HG03575 (cell line): ENCODE measurements around the gene RFPL4AL1.

Experiments used
- ATAC-seq: cut with Tn5 transposase; IDR thresholded peaks from one replicate; pipeline ENCODE4 v1.9.1; 2021; ENCODE audit not compliant: unreplicated experiment, insufficient number of reproducible peaks, low FRiP score; ENCODE audit errors: extremely low read depth

The RFPL4AL1 gene

DNA sequence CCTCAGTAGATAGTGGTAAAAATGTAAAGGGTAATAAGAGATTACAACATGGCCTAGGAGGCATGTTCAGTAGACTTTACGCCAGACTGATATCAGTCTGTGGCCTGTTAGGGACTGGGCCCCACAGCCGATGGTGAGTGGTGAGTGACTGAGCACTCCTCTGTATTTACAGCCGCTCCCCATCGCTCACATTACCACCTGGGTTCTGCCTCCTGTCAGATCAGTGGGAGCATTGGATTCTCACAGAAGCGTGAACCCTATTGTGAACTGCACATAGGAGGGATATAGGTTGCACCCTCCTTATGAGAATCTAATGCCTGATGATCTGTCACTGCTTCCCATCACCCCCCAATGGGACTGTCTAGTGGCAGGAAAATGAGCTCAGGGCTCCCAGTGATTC lies 45.0 kb downstream of the RFPL4AL1 start:
- no peak for ATAC-seq

DNA sequence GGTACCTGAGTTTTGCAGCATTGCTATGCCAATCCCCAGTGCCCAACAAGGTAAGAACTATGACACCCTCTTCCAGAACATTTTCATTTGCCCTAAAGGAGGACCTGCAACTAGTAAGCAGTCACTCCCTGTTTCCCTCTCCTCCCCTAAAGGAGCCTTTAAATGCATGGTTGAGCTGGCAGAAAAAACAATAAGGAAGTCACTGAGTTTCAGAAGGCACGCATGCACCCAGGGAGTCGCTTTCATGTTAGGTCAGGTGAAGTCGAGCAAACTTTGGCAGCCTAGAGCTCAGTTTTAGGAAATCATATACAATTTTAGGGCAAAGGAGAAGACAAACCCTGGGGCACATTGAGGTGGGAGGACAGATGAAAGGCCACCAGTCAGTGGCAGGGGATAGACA lies 51.1 kb downstream of the RFPL4AL1 start:
- no peak for ATAC-seq
